K562 (cell line): Measurements from ENCODE around the gene APBA2. TPM values are rescaled to one million over a fixed set of nuclear protein-coding genes. Genes with fewer than 3 reads are reported as not detected.

Experiments used
- CREB1 ChIP-seq, 2 experiments: sonication (generic) in 1 of 2; formaldehyde crosslinking in 1 of 2; IDR thresholded peaks; 2 replicates each; pipeline versions ENCODE4 v1.6.1 to v1.8.0; 2012 to 2022; ENCODE audit warnings: inconsistent platforms in 1 of 2, mild to moderate bottlenecking in 1 of 2, missing genetic modification reagents in 1 of 2, moderate library complexity in 1 of 2
- ERF ChIP-seq: fragments of 450-650 bp; formaldehyde crosslinking; IDR thresholded peaks from 2 replicates; pipeline ENCODE4 v1.4.0; 2020; ENCODE audit warnings: mild to moderate bottlenecking, mixed read lengths
- ETV5 ChIP-seq: sonication (generic); formaldehyde crosslinking; IDR thresholded peaks from 2 replicates; pipeline ENCODE4 v1.4.0; 2020; ENCODE audit warnings: low read depth, mild to moderate bottlenecking, missing genetic modification reagents
- HDAC1 ChIP-seq, 2 experiments: fragments of 450-650 bp; IDR thresholded peaks; 2 replicates each; pipeline ENCODE4 v1.6.1; 2016 to 2017; ENCODE audit warnings: inconsistent platforms in 1 of 2, mild to moderate bottlenecking in 1 of 2, moderate library complexity in 1 of 2
- L3MBTL2 ChIP-seq: fragments of 450-650 bp; IDR thresholded peaks from 2 replicates; pipeline ENCODE4 v1.6.1; 2016; ENCODE audit warnings: mild to moderate bottlenecking, moderate library complexity
- MCM2 ChIP-seq: fragments of 450-650 bp; IDR thresholded peaks from 2 replicates; pipeline ENCODE4 v1.6.1; 2017; ENCODE audit warnings: low read depth, mild to moderate bottlenecking
- NFIC ChIP-seq: fragments of 450-650 bp; IDR thresholded peaks from 2 replicates; pipeline ENCODE4 v1.6.1; 2017; ENCODE audit warnings: mild to moderate bottlenecking, inconsistent platforms
- PHB ChIP-seq: fragments of 250-450 bp; sonication (Bioruptor Pico); IDR thresholded peaks from 2 replicates; pipeline ENCODE4 v1.5.0; 2021
- SAFB2 ChIP-seq: fragments of 200-400 bp; formaldehyde crosslinking; IDR thresholded peaks from 2 replicates; pipeline ENCODE4 v1.6.1; 2018; ENCODE audit warnings: borderline replicate concordance, low read length, low read depth, moderate library complexity; ENCODE audit not compliant: severe bottlenecking
- SMAD3 ChIP-seq: fragments of 450-650 bp; formaldehyde crosslinking; conservative IDR thresholded peaks from 2 replicates; pipeline ENCODE4 v1.4.0; 2020; ENCODE audit warnings: mild to moderate bottlenecking
- SNRNP70 ChIP-seq: fragments of 200-400 bp; formaldehyde crosslinking; optimal IDR thresholded peaks from 2 replicates; pipeline ENCODE3; 2017; ENCODE audit warnings: low read depth, low read length
- TEAD4 ChIP-seq, 2 experiments: sonication (generic) in 1 of 2; formaldehyde crosslinking in 1 of 2; IDR thresholded peaks; 2 replicates each; pipeline versions ENCODE4 v1.6.1 to v1.8.0; 2012 to 2022; ENCODE audit warnings: borderline replicate concordance in 1 of 2, inconsistent platforms in 1 of 2, low read length in 1 of 2, mild to moderate bottlenecking in 1 of 2, missing genetic modification reagents in 1 of 2
- U2AF1 ChIP-seq: fragments of 200-400 bp; formaldehyde crosslinking; optimal IDR thresholded peaks from 2 replicates; pipeline ENCODE3; 2017; ENCODE audit warnings: mild to moderate bottlenecking, low read depth, low read length, moderate library complexity
- ZBED1 ChIP-seq: IDR thresholded peaks from 2 replicates; pipeline ENCODE4 v1.6.1; 2014
- ZC3H11A ChIP-seq: IDR thresholded peaks from 2 replicates; pipeline ENCODE4 v1.6.1; 2012; ENCODE audit warnings: low read depth, low read length, improper control_type of control experiment
- ZNF324 ChIP-seq: fragments of 250-450 bp; sonication (Bioruptor Pico); IDR thresholded peaks from 2 replicates; pipeline ENCODE4 v1.4.0; 2020; ENCODE audit warnings: mild to moderate bottlenecking
- ZNF77 ChIP-seq: fragments of 250-450 bp; sonication (Bioruptor Pico); IDR thresholded peaks from 2 replicates; pipeline ENCODE4 v1.5.0; 2020
- polyA plus RNA-seq, 8 experiments: library from polyadenylated mRNA; depleted of rRNA in 4 of 8; stranded (reverse) in 5 of 8; unstranded in 3 of 8; fragments of >200 nt; fragmentation: Nextera tagmentation in 2 of 8; fragmentation: Illumina TruSeq in 1 of 8; extraction: Ambion mirVana in 2 of 8; extraction: Trizol in 1 of 8; gene quantifications; 2 replicates each; pipeline versions ENCODE4 v1.2.1 to v1.2.3, GENCODE V29; 2011 to 2014; ENCODE audit warnings: inconsistent platforms in 1 of 8, missing spikeins in 1 of 8
- total RNA-seq, 7 experiments: library from RNA; depleted of rRNA in 6 of 7; stranded (reverse); fragments of >200 nt in 6 of 7; fragmentation: Illumina TruSeq in 2 of 7; extraction: Trizol in 2 of 7; gene quantifications; 2 replicates each; pipeline versions ENCODE4 v1.2.1 to v1.2.3, GENCODE V29; 2011 to 2021; ENCODE audit warnings: low replicate concordance in 1 of 7
- TF ChIP-seq, protein P1 (sequence below), 2 experiments: fragments of 450-650 bp; IDR thresholded peaks; 2 replicates each; pipeline ENCODE4 v1.6.1; 2016
- TF ChIP-seq, protein P2 (sequence below): fragments of 450-650 bp; IDR thresholded peaks from 2 replicates; pipeline ENCODE4 v1.6.1; 2014; ENCODE audit warnings: low read depth, mild to moderate bottlenecking, moderate library complexity, borderline replicate concordance
- TF ChIP-seq, protein P3 (sequence below): IDR thresholded peaks from 2 replicates; pipeline ENCODE4 v1.6.1; 2014; ENCODE audit warnings: antibody characterized with exemption
- TF ChIP-seq, protein P4 (sequence below): sonication (generic); formaldehyde crosslinking; IDR thresholded peaks from 2 replicates; pipeline ENCODE4 v1.8.1; 2023; ENCODE audit warnings: missing genetic modification reagents, mild to moderate bottlenecking, borderline replicate concordance

APBA2 gene
- total and polyA plus RNA-seq, 9 of the 15 experiments (the other 6 are each of a cell fraction or from before 2014, with no cell fraction given), result 0.24 to 40.9 (median 25.2) TPM

DNA sequence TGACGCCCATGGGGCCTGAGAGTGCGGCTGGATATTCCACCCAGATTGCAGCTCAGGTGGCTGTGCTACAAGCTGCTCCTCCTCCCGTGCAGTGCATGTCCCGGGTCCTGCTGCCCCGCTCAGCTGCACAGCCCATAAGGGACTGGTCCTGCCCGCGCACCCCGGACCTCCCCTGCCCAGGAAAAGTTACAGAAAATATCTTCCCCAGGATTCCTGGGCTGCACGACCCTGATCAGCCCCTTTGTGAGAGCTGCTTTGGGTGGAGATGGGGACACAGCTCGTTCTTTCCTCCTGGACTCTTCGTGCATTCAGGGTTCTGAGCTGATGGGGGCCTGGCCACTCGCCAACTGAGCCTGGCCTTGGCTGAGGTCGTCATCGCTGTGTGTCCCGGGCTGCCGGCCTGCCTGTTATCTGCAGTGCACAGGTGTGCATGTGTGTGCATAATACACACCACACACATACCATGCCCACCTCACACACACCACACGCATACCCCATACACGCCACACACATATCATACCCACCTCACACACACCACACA lies 28.8 kb downstream of the APBA2 start (continued):
- TF ChIP-seq, protein P1, sequence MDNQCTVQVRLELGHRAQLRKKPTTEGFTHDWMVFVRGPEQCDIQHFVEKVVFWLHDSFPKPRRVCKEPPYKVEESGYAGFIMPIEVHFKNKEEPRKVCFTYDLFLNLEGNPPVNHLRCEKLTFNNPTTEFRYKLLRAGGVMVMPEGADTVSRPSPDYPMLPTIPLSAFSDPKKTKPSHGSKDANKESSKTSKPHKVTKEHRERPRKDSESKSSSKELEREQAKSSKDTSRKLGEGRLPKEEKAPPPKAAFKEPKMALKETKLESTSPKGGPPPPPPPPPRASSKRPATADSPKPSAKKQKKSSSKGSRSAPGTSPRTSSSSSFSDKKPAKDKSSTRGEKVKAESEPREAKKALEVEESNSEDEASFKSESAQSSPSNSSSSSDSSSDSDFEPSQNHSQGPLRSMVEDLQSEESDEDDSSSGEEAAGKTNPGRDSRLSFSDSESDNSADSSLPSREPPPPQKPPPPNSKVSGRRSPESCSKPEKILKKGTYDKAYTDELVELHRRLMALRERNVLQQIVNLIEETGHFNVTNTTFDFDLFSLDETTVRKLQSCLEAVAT (IDR thresholded peaks at IDR 0.05), result no peak
- TF ChIP-seq ZBED1 (no peak), SNRNP70 (no peak), SMAD3 (CRISPR knock-in tag) (no peak), U2AF1 (no peak), ERF (CRISPR knock-in tag) (no peak), ZNF324 (no peak), MCM2 (no peak), PHB (no peak), ETV5 (CRISPR knock-in tag) (no peak), ZNF77 (CRISPR knock-in tag) (no peak), ZC3H11A (no peak), L3MBTL2 (no peak), CREB1 (IDR thresholded peaks at IDR 0.05) (peak; percentile 67; the same call in 1 of the 2 replicates), CREB1 (CRISPR knock-in tag; IDR thresholded peaks at IDR 0.05) (no peak), HDAC1 (IDR thresholded peaks at IDR 0.05) (0 out of 4 replicates have a peak, but pooled peaks of 1 of the 2 experiments have one; percentile 19), TEAD4 (IDR thresholded peaks at IDR 0.05; ENCODE audit: low read length) (peak; percentile 53), TEAD4 (CRISPR knock-in tag; IDR thresholded peaks at IDR 0.05; ENCODE audit: borderline replicate concordance) (no peak), NFIC (peak; percentile 96), SAFB2 (no peak)
- TF ChIP-seq, protein P2, sequence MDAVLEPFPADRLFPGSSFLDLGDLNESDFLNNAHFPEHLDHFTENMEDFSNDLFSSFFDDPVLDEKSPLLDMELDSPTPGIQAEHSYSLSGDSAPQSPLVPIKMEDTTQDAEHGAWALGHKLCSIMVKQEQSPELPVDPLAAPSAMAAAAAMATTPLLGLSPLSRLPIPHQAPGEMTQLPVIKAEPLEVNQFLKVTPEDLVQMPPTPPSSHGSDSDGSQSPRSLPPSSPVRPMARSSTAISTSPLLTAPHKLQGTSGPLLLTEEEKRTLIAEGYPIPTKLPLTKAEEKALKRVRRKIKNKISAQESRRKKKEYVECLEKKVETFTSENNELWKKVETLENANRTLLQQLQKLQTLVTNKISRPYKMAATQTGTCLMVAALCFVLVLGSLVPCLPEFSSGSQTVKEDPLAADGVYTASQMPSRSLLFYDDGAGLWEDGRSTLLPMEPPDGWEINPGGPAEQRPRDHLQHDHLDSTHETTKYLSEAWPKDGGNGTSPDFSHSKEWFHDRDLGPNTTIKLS, result no peak
- TF ChIP-seq, protein P3, sequence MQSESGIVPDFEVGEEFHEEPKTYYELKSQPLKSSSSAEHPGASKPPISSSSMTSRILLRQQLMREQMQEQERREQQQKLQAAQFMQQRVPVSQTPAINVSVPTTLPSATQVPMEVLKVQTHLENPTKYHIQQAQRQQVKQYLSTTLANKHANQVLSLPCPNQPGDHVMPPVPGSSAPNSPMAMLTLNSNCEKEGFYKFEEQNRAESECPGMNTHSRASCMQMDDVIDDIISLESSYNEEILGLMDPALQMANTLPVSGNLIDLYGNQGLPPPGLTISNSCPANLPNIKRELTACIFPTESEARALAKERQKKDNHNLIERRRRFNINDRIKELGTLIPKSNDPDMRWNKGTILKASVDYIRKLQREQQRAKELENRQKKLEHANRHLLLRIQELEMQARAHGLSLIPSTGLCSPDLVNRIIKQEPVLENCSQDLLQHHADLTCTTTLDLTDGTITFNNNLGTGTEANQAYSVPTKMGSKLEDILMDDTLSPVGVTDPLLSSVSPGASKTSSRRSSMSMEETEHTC, result no peak
- TF ChIP-seq, protein P4, sequence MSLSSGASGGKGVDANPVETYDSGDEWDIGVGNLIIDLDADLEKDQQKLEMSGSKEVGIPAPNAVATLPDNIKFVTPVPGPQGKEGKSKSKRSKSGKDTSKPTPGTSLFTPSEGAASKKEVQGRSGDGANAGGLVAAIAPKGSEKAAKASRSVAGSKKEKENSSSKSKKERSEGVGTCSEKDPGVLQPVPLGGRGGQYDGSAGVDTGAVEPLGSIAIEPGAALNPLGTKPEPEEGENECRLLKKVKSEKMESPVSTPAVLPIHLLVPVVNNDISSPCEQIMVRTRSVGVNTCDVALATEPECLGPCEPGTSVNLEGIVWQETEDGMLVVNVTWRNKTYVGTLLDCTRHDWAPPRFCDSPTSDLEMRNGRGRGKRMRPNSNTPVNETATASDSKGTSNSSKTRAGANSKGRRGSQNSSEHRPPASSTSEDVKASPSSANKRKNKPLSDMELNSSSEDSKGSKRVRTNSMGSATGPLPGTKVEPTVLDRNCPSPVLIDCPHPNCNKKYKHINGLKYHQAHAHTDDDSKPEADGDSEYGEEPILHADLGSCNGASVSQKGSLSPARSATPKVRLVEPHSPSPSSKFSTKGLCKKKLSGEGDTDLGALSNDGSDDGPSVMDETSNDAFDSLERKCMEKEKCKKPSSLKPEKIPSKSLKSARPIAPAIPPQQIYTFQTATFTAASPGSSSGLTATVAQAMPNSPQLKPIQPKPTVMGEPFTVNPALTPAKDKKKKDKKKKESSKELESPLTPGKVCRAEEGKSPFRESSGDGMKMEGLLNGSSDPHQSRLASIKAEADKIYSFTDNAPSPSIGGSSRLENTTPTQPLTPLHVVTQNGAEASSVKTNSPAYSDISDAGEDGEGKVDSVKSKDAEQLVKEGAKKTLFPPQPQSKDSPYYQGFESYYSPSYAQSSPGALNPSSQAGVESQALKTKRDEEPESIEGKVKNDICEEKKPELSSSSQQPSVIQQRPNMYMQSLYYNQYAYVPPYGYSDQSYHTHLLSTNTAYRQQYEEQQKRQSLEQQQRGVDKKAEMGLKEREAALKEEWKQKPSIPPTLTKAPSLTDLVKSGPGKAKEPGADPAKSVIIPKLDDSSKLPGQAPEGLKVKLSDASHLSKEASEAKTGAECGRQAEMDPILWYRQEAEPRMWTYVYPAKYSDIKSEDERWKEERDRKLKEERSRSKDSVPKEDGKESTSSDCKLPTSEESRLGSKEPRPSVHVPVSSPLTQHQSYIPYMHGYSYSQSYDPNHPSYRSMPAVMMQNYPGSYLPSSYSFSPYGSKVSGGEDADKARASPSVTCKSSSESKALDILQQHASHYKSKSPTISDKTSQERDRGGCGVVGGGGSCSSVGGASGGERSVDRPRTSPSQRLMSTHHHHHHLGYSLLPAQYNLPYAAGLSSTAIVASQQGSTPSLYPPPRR (CRISPR knock-in tag), result no peak
